Caco-2 (cell line): ENCODE data around the gene GABARAPL2. TPM values are rescaled to one million over a fixed set of nuclear protein-coding genes. Genes with fewer than 3 reads are reported as not detected.
"Not testable (repeated sequence)": the region's sequence is repeated elsewhere in the genome, so short reads cannot be mapped to it uniquely, and the experiment has no call there.

Source experiments
- BruUV-seq: library from RNA; stranded (reverse); fragments of 400-500 nt; replicated peaks from 2 replicates; lab custom pipeline; 2021; lab: Mats Ljungman, UMichigan
- CTCF ChIA-PET: fragments of 300-600 bp; sonication (Branson Sonifier 250); formaldehyde crosslinking; loops from one replicate; lab custom pipeline; 2022; ENCODE audit warnings: antibody characterized with exemption; lab: Charles Lee
- POLR2A ChIA-PET: fragments of 300-600 bp; sonication (Branson Sonifier 250); formaldehyde crosslinking; loops from one replicate; lab custom pipeline; 2022; ENCODE audit warnings: antibody characterized with exemption; lab: Charles Lee
- DNase-seq, 2 experiments: peaks; one replicate each; pipeline versions ENCODE4 v3.0.0 to v3.0.0-alpha.2; 2020 to 2022
- H3K27me3 ChIP-seq: replicated peaks from 2 replicates; pipeline ENCODE4 v1.6.0; 2011; ENCODE audit warnings: low read length; ENCODE audit not compliant: control insufficient read depth, insufficient read depth
- H3K36me3 ChIP-seq: 2 replicates; pipeline ENCODE4 v1.5.1; 2011; ENCODE audit warnings: low read length; ENCODE audit not compliant: control insufficient read depth, insufficient read depth
- H3K4me1 ChIP-seq: fragments of 250-450 bp; sonication (Bioruptor Pico); 2 replicates; pipeline ENCODE4 v1.5.1; 2020; ENCODE audit warnings: mild to moderate bottlenecking
- H3K4me3 ChIP-seq: 2 replicates; pipeline ENCODE4 v1.5.1; 2011; ENCODE audit warnings: low read depth, mild to moderate bottlenecking, control low read depth, low read length
- H3K9me3 ChIP-seq: fragments of 250-450 bp; sonication (Bioruptor Pico); 2 replicates; pipeline ENCODE4 v1.5.1; 2020; ENCODE audit warnings: mild to moderate bottlenecking, moderate library complexity
- H3K27ac Mint-ChIP-seq: one replicate; pipeline ENCODE4 v1.8.0; 2022; ENCODE audit warnings: mixed read lengths; ENCODE audit not compliant: unreplicated experiment
- H3K27me3 Mint-ChIP-seq: one replicate; pipeline ENCODE4 v1.8.0; 2022; ENCODE audit warnings: mixed read lengths; ENCODE audit not compliant: insufficient read depth, unreplicated experiment
- H3K36me3 Mint-ChIP-seq: one replicate; pipeline ENCODE4 v1.8.0; 2022; ENCODE audit warnings: mild to moderate bottlenecking, mixed read lengths; ENCODE audit not compliant: insufficient read depth, unreplicated experiment
- H3K4me1 Mint-ChIP-seq: one replicate; pipeline ENCODE4 v1.8.0; 2022; ENCODE audit warnings: low read depth, mixed read lengths; ENCODE audit not compliant: unreplicated experiment
- H3K4me3 Mint-ChIP-seq: one replicate; pipeline ENCODE4 v1.8.0; 2022; ENCODE audit warnings: mild to moderate bottlenecking, moderate library complexity, mixed read lengths; ENCODE audit not compliant: unreplicated experiment
- H3K9me3 Mint-ChIP-seq: one replicate; pipeline ENCODE4 v1.8.0; 2022; ENCODE audit warnings: mixed read lengths; ENCODE audit not compliant: unreplicated experiment
- intact Hi-C: fragments of 100-400 bp; cut with micrococcal nuclease; formaldehyde crosslinking; loops from one replicate; pipeline ENCODE4 v1.10.0; 2022; ENCODE audit not compliant: unreplicated experiment
- total RNA-seq: library from RNA; stranded (reverse); gene quantifications from 2 replicates; pipeline ENCODE4 v1.2.3, GENCODE V29; 2022
- TF ChIP-seq, protein P1 (sequence below), 2 experiments: fragments of 200-600 bp in 1 of 2; IDR thresholded peaks; 1 replicate in 1 of 2; 2 replicates in 1 of 2; pipeline versions ENCODE4 v1.5.1 to v1.8.0; 2011 to 2022; ENCODE audit warnings: antibody characterized with exemption in 1 of 2, control low read depth in 1 of 2, inconsistent platforms in 1 of 2, low read depth in 1 of 2, low read length in 1 of 2, mild to moderate bottlenecking in 1 of 2, moderate library complexity in 1 of 2; ENCODE audit not compliant: insufficient read depth in 1 of 2, severe bottlenecking in 1 of 2, unreplicated experiment in 1 of 2

The GABARAPL2 gene
- total RNA-seq, 1 experiment from 2014 or later, result 88.2 TPM

DNA sequence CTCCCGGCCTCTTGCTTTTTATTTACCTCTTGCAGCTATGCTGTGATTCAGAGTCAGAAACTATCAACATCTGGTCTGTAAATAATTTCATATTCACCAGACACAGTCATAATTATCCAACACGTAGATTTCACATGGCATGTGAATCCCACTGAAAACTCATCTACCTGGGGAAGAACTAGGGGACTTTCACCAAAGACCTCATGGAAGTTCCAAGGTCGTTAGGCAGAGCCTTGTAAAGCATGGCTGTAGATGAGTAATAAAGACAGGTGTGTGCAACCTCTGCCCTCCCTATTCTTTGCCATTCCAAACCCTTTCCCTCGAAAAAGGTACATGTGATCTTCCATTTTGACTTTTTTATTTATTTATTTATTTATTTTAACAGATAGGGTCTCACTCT is 28.4 kb upstream of the GABARAPL2 start:
- Histone ChIP-seq H3K27me3 (no peaks in the 10 kb centered on the region), H3K4me3 (no peak overlapping the region), H3K9me3 (no peaks in the 10 kb centered on the region), H3K36me3 (no peaks in the 10 kb centered on the region; the same call in 1 of the 2 replicates), H3K4me1 (no peaks in the 10 kb centered on the region)
- ChIA-PET CTCF (interaction anchor here (0.7 kb wide), 1 partner anchor 222 kb away, joined by 3 read pairs; no protein-coding TSS in a partner anchor), POLR2A (no interaction called here)
- BruUV-seq, result no TSS peak
- H3K4me1 Mint-ChIP-seq, result no peaks in the 10 kb centered on the region
- H3K36me3 Mint-ChIP-seq, result no peaks in the 10 kb centered on the region
- no peaks in the 10 kb centered on the region for H3K9me3 Mint-ChIP-seq
- H3K27ac Mint-ChIP-seq, result no peak overlapping the region
- H3K27me3 Mint-ChIP-seq, result no peaks in the 10 kb centered on the region
- intact Hi-C loops, result no loop called here
- no peak for DNase-seq
- no peak overlapping the region for H3K4me3 Mint-ChIP-seq
- TF ChIP-seq, protein P1, sequence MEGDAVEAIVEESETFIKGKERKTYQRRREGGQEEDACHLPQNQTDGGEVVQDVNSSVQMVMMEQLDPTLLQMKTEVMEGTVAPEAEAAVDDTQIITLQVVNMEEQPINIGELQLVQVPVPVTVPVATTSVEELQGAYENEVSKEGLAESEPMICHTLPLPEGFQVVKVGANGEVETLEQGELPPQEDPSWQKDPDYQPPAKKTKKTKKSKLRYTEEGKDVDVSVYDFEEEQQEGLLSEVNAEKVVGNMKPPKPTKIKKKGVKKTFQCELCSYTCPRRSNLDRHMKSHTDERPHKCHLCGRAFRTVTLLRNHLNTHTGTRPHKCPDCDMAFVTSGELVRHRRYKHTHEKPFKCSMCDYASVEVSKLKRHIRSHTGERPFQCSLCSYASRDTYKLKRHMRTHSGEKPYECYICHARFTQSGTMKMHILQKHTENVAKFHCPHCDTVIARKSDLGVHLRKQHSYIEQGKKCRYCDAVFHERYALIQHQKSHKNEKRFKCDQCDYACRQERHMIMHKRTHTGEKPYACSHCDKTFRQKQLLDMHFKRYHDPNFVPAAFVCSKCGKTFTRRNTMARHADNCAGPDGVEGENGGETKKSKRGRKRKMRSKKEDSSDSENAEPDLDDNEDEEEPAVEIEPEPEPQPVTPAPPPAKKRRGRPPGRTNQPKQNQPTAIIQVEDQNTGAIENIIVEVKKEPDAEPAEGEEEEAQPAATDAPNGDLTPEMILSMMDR (IDR thresholded peaks at IDR 0.05; ENCODE audit: insufficient read depth in 1 of 2, low read depth in 1 of 2, low read length in 1 of 2, severe bottlenecking in 1 of 2, unreplicated experiment in 1 of 2), result no peak

DNA sequence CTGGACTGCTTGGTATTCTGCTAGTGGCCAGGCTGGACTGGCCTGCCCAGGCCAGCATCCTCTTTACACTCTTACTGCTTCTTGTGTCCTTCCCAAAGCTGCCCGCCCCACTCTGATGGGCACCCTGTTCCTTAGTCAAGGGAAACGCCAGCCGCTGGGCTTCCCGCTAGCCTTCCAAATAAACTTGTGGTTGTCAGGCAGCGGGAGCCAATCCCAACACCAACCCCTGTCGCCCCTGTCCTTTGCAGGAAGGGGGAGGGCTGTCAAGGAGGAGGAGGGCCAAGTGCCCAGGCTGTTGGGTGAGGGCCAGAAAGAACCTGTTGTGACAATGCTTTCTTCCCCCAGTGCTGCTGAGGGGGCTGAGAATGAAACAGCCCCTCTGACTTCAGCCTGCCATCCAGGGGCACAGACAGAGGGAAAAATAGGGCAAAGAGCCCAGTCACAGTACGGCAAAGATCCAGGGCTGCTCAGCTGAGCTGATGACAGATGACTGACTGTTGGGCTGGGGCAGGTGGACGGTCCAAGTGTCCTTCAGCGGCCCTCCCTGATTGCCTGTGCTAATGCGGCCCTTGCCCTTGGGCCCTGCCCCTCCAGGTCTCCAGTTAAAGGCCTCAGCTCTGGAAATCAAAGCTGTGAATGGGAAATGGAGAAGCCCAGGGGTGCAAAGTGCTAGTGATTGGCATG is 27.2 kb upstream of the GABARAPL2 start:
- H3K4me1 Mint-ChIP-seq, H3K4me1 ChIP-seq, H3K9me3 Mint-ChIP-seq, BruUV-seq, intact Hi-C loops, H3K27me3 Mint-ChIP-seq, H3K36me3 ChIP-seq, H3K4me3 Mint-ChIP-seq, H3K4me3 ChIP-seq, CTCF ChIA-PET, DNase-seq, H3K27ac Mint-ChIP-seq, H3K36me3 Mint-ChIP-seq, POLR2A ChIA-PET, H3K9me3 ChIP-seq, H3K27me3 ChIP-seq: not testable (repeated sequence)

DNA sequence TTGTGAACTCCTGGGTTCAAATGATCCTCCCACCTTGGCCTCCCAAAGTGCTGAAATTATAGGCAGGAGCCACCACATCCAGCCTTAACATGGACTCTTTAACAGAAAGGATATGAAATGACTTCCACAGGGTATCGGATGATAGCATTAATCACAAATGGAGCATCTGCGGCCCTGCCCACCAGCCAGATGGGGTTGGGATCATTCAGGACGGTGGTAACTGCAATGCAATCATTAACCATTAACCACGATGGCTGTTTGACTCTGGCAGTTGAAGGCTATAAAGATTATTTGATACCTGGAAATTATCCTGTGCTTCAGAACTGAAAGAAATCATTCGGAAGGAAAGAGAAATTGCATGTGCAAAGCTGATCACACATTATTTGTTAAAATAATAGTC is 24.9 kb upstream of the GABARAPL2 start:
- Mint-ChIP-seq H3K27ac (no peak overlapping the region), H3K4me1 (no peaks in the 10 kb centered on the region), H3K27me3 (no peaks in the 10 kb centered on the region), H3K4me3 (no peak overlapping the region), H3K36me3 (peaks cover 4% of the 10 kb centered on the region), H3K9me3 (no peaks in the 10 kb centered on the region)
- no TSS peak for BruUV-seq
- no peak for DNase-seq
- ChIA-PET POLR2A (no interaction called here), CTCF (no interaction called here)
- Histone ChIP-seq H3K4me1 (no peaks in the 10 kb centered on the region), H3K4me3 (no peak overlapping the region), H3K27me3 (no peaks in the 10 kb centered on the region), H3K9me3 (no peaks in the 10 kb centered on the region), H3K36me3 (no peaks in the 10 kb centered on the region; the same call in 1 of the 2 replicates)
- TF ChIP-seq, protein P1 (IDR thresholded peaks at IDR 0.05; ENCODE audit: insufficient read depth in 1 of 2, low read depth in 1 of 2, low read length in 1 of 2, severe bottlenecking in 1 of 2, unreplicated experiment in 1 of 2), result no peak
- intact Hi-C loops, result no loop called here

DNA sequence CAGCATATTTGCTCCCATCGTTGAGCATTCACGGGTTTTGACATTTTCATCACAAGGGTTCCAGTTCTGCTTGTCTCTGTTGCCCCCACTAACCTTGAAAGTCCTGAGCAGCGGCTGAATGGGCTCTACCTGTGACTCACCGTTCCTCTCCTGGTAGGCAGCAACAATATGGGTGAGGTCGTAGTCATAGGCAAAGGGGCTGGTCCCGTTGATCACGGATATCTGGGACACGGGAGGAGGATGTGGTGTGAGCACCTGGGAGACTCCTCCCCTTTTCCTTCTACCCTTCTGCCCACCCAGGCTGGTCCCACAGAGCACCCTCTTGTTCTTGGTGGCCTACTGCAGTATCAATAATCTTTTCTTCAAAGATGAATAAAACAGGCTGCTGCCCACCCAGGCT is 23.7 kb upstream of the GABARAPL2 start:
- H3K9me3 Mint-ChIP-seq, H3K4me1 Mint-ChIP-seq, H3K27me3 ChIP-seq, H3K4me3 ChIP-seq, BruUV-seq, H3K36me3 ChIP-seq, H3K4me3 Mint-ChIP-seq, H3K27me3 Mint-ChIP-seq, H3K27ac Mint-ChIP-seq, DNase-seq, H3K9me3 ChIP-seq, POLR2A ChIA-PET, CTCF ChIA-PET, intact Hi-C loops, H3K36me3 Mint-ChIP-seq, H3K4me1 ChIP-seq: not testable (repeated sequence)

DNA sequence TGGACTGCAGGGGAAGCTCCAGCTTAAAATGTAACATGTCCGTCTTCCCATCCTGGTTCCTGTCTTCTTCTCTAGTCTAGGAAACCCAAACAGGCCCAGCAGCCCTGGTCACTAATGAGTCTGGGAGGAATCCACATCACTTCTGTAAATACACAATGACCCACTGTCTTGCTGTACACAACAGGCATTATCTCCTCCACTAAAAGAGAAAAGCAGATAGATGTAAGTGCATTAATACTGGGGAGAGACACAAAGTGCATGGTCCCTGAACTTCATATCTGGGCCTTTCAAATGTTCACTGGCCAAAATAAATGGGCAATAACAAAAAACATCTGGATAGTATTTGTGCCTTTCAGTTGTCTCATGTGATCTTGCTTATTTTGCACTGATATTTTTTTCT is 20.3 kb upstream of the GABARAPL2 start:
- H3K4me1 ChIP-seq, H3K4me1 Mint-ChIP-seq, H3K27me3 ChIP-seq, DNase-seq, H3K36me3 Mint-ChIP-seq, H3K4me3 ChIP-seq, H3K36me3 ChIP-seq, H3K9me3 Mint-ChIP-seq, intact Hi-C loops, POLR2A ChIA-PET, BruUV-seq, H3K9me3 ChIP-seq, CTCF ChIA-PET, H3K27ac Mint-ChIP-seq, H3K4me3 Mint-ChIP-seq, H3K27me3 Mint-ChIP-seq: not testable (repeated sequence)
